Common myeloid progenitor, CD34-positive (primary cell): Measurements from ENCODE around the gene UQCC2.
A peak's percentile ranks its signal among the peaks of the same experiment; 100 is the strongest.

Source experiments
- CTCF ChIA-PET: fragments of 350-600 bp; sonication (Branson Sonifier 250); formaldehyde crosslinking; loops from one replicate; lab custom pipeline; 2021; ENCODE audit warnings: antibody characterized with exemption; lab: Charles Lee
- POLR2A ChIA-PET: fragments of 350-600 bp; sonication (Branson Sonifier 250); formaldehyde crosslinking; loops from one replicate; lab custom pipeline; 2021; ENCODE audit warnings: antibody characterized with exemption; lab: Charles Lee
- DNase-seq, 3 donors: peaks; one replicate each; pipeline versions ENCODE4 v3.0.0 to v3.0.0-alpha.2; 2013
- H3K27ac ChIP-seq, 2 experiments: 1 replicate in 1 of 2; 2 replicates in 1 of 2; pipeline ENCODE4 v1.7.0; 2013; ENCODE audit warnings: inconsistent platforms in 2 of 2, low read length in 2 of 2, mild to moderate bottlenecking in 2 of 2, low read depth in 1 of 2, moderate library complexity in 1 of 2; ENCODE audit not compliant: severe bottlenecking in 2 of 2, insufficient read depth in 1 of 2, poor library complexity in 1 of 2
- H3K27me3 ChIP-seq, 5 experiments: replicated peaks in 2 of 5; 1 replicate in 3 of 5; 2 replicates in 2 of 5; pipeline versions ENCODE4 v1.6.1 to v1.7.0; 2013; ENCODE audit warnings: low read length in 4 of 5, mild to moderate bottlenecking in 2 of 5, moderate library complexity in 2 of 5, inconsistent platforms in 1 of 5; ENCODE audit not compliant: insufficient read depth in 5 of 5, control insufficient read depth in 4 of 5
- H3K36me3 ChIP-seq, 4 experiments: 1 replicate in 2 of 4; 2 replicates in 2 of 4; pipeline versions ENCODE4 v1.6.1 to v1.7.0; 2013; ENCODE audit warnings: low read length in 3 of 4, control low read depth in 1 of 4, mild to moderate bottlenecking in 1 of 4; ENCODE audit not compliant: control insufficient read depth in 4 of 4, insufficient read depth in 4 of 4
- H3K4me1 ChIP-seq, 4 experiments: 1 replicate in 3 of 4; 2 replicates in 1 of 4; pipeline versions ENCODE4 v1.6.1 to v1.7.1; 2013; ENCODE audit warnings: low read length in 3 of 4, mild to moderate bottlenecking in 3 of 4, control low read depth in 1 of 4, inconsistent platforms in 1 of 4, moderate library complexity in 1 of 4; ENCODE audit not compliant: control insufficient read depth in 4 of 4, insufficient read depth in 4 of 4; ENCODE audit errors: control extremely low read depth in 1 of 4
- H3K4me3 ChIP-seq, 7 experiments: 1 replicate in 4 of 7; 2 replicates in 3 of 7; pipeline versions ENCODE4 v1.5.1 to v1.7.0; 2013; ENCODE audit warnings: mild to moderate bottlenecking in 7 of 7, low read length in 6 of 7, moderate library complexity in 6 of 7, inconsistent platforms in 2 of 7, low read depth in 2 of 7, control low read depth in 1 of 7; ENCODE audit not compliant: insufficient read depth in 4 of 7, control insufficient read depth in 1 of 7; ENCODE audit errors: extremely low read depth in 1 of 7
- H3K9me3 ChIP-seq, 5 experiments: 1 replicate in 4 of 5; 2 replicates in 1 of 5; pipeline versions ENCODE4 v1.6.1 to v1.7.1; 2013; ENCODE audit warnings: low read length in 4 of 5, mild to moderate bottlenecking in 2 of 5, inconsistent platforms in 1 of 5, low read depth in 1 of 5, moderate library complexity in 1 of 5; ENCODE audit not compliant: control insufficient read depth in 4 of 5, insufficient read depth in 2 of 5; ENCODE audit errors: control extremely low read depth in 1 of 5
- WGBS: methylation state at CpG from one replicate; pipeline ENCODE4 v1.1.5; 2013; ENCODE audit not compliant: insufficient coverage; 5-methylcytosine and 5-hydroxymethylcytosine counted together

The UQCC2 gene

GRCh38 chr6:33668328-33668727, 43.2 kb downstream of the UQCC2 start:
- Histone ChIP-seq H3K27me3 (no peaks in the 10 kb centered on the region), H3K9me3 (no peaks in the 10 kb centered on the region), H3K4me1 (no peaks in the 10 kb centered on the region), H3K36me3 (peaks cover 0 to 14% (median 3%) of the 10 kb centered on the region in 4 experiments), H3K27ac (no peak overlapping the region), H3K4me3 (no peak overlapping the region)
- DNase-seq = no peak
- ChIA-PET CTCF (interaction anchor here (1.0 to 3.0 kb wide), 4 partner anchors 15 to 94 kb away, joined by 3 to 9 read pairs (median 8); no protein-coding TSS in a partner anchor), POLR2A (interaction anchor here (0.6 to 1.2 kb wide), 2 partner anchors 23 to 71 kb away, joined by 3 read pairs; no protein-coding TSS in a partner anchor)
- WGBS = 96% methylated on average over 7 of the region's 8 CpGs

- Histone ChIP-seq H3K27ac (no peak overlapping the region), H3K27me3 (no peaks in the 10 kb centered on the region), H3K36me3 (peaks cover 0 to 14% (median 3%) of the 10 kb centered on the region in 4 experiments), H3K4me1 (no peaks in the 10 kb centered on the region), H3K9me3 (no peaks in the 10 kb centered on the region), H3K4me3 (no peak overlapping the region)
- CTCF ChIA-PET = interaction anchor here (1.0 to 4.0 kb wide), 4 partner anchors 15 to 94 kb away, joined by 3 to 17 read pairs (median 8); no protein-coding TSS in a partner anchor
- POLR2A ChIA-PET = interaction anchor here (1.2 kb wide), 1 partner anchor 23 kb away, joined by 3 read pairs; no protein-coding TSS in a partner anchor
- no peak for DNase-seq
- WGBS = 98% methylated on average over 11 of the region's 11 CpGs
Observed at GRCh38 chr6:33667776-33668175, 43.7 kb downstream of the UQCC2 start.

- DNase-seq = no peak
- ChIA-PET POLR2A (no interaction called here), CTCF (interaction anchor here (1.0 to 4.0 kb wide), 6 partner anchors 13 to 95 kb away, joined by 3 to 17 read pairs (median 6); no protein-coding TSS in a partner anchor)
- WGBS = 98% methylated on average over 16 of the region's 16 CpGs
- Histone ChIP-seq H3K27ac (no peak overlapping the region), H3K4me3 (no peak overlapping the region), H3K36me3 (peaks cover 0 to 14% (median 3%) of the 10 kb centered on the region in 4 experiments), H3K9me3 (no peaks in the 10 kb centered on the region), H3K4me1 (no peaks in the 10 kb centered on the region), H3K27me3 (no peaks in the 10 kb centered on the region)
Observed at GRCh38 chr6:33667072-33667471, 44.4 kb downstream of the UQCC2 start.

GRCh38 chr6:33665957-33666356, 45.5 kb downstream of the UQCC2 start:
- Histone ChIP-seq H3K4me1 (no peaks in the 10 kb centered on the region), H3K27ac (no peak overlapping the region), H3K27me3 (no peaks in the 10 kb centered on the region), H3K9me3 (no peaks in the 10 kb centered on the region), H3K36me3 (peaks cover 0 to 14% (median 3%) of the 10 kb centered on the region in 4 experiments), H3K4me3 (no peak overlapping the region)
- CTCF ChIA-PET = interaction anchor here (0.9 to 4.0 kb wide), 7 partner anchors 14 to 102 kb away, joined by 3 to 17 read pairs (median 4); no protein-coding TSS in a partner anchor
- 91% methylated on average over 11 of the region's 13 CpGs for WGBS
- DNase-seq = peak; percentile 10 to 37 (median 31)
- POLR2A ChIA-PET = no interaction called here

- WGBS = 94% methylated on average over 10 of the region's 17 CpGs
- H3K9me3 ChIP-seq = no peaks in the 10 kb centered on the region
- no peak for DNase-seq
- no peak overlapping the region for H3K4me3 ChIP-seq
- no peaks in the 10 kb centered on the region for H3K4me1 ChIP-seq
- no peak overlapping the region for H3K27ac ChIP-seq
- peaks cover 0 to 2% (median 0%) of the 10 kb centered on the region in 5 experiments for H3K27me3 ChIP-seq
- ChIA-PET CTCF (interaction anchor here (1.0 to 4.0 kb wide), 3 partner anchors 12 to 38 kb away, joined by 3 to 17 read pairs (median 4); no protein-coding TSS in a partner anchor), POLR2A (no interaction called here)
- H3K36me3 ChIP-seq = peaks cover 0 to 14% (median 3%) of the 10 kb centered on the region in 4 experiments
Observed at GRCh38 chr6:33664506-33665057, 46.9 kb downstream of the UQCC2 start.

GRCh38 chr6:33663727-33664449, 47.6 kb downstream of the UQCC2 start:
- ChIA-PET CTCF (interaction anchor here (1.0 to 4.0 kb wide), 2 partner anchors 37 to 39 kb away, joined by 3 to 17 read pairs; no protein-coding TSS in a partner anchor), POLR2A (no interaction called here)
- Histone ChIP-seq H3K27me3 (peaks cover 0 to 2% (median 0%) of the 10 kb centered on the region in 5 experiments), H3K4me1 (no peaks in the 10 kb centered on the region), H3K9me3 (no peaks in the 10 kb centered on the region), H3K36me3 (peaks cover 0 to 14% (median 2%) of the 10 kb centered on the region in 4 experiments), H3K4me3 (no peak overlapping the region), H3K27ac (no peak overlapping the region)
- 96% methylated on average over 16 of the region's 16 CpGs for WGBS
- DNase-seq = no peak
